GM19395 (cell line): ENCODE results near the gene TOX2.
A peak's percentile ranks its signal among the peaks of the same experiment; 100 is the strongest.

Experiments used
- ATAC-seq: cut with Tn5 transposase; IDR thresholded peaks from one replicate; pipeline ENCODE4 v1.9.1; 2021; ENCODE audit warnings: mild to moderate bottlenecking, moderate library complexity; ENCODE audit not compliant: unreplicated experiment

The TOX2 gene

DNA sequence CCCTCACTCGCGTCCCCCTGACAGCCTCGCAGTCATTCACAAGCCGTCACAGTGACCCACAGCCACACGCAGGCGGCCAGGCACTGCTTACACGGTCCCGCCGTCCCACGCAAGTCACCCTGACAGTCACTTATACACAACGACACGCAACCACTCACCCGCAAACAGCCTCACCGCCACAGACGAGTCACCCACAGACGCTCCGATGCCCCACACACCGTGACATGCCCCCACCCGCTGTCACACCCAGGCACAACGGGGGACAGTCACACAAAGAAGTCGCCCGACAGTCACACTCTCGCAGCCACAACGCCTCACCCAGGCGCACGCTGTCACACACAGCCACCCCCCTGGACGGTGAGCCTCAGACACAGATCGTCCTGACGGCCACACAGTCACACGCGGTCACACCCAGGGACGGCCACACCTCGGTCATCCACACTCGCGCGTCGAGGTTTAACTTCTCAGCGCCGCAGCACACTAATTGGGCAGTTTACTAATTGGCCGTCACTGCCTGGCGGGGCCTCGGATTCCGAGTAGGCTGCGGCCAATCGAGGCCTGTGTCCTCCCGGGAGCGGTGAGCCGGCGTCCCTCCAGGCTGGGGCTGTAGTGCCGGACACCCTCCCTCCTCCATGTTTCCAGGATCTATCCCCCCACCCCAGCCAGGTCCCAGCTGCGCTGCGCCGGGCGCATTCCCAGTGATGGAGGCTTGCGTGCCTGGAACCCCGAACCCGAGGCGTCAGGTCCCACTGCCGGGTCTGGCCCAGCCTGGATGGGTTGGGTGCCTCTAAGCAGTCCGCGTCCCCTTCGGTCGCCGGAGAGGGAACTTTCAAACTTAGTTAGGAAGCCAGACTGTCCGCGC, 790 bp downstream of the TOX2 start:
- ATAC-seq: no peak

DNA sequence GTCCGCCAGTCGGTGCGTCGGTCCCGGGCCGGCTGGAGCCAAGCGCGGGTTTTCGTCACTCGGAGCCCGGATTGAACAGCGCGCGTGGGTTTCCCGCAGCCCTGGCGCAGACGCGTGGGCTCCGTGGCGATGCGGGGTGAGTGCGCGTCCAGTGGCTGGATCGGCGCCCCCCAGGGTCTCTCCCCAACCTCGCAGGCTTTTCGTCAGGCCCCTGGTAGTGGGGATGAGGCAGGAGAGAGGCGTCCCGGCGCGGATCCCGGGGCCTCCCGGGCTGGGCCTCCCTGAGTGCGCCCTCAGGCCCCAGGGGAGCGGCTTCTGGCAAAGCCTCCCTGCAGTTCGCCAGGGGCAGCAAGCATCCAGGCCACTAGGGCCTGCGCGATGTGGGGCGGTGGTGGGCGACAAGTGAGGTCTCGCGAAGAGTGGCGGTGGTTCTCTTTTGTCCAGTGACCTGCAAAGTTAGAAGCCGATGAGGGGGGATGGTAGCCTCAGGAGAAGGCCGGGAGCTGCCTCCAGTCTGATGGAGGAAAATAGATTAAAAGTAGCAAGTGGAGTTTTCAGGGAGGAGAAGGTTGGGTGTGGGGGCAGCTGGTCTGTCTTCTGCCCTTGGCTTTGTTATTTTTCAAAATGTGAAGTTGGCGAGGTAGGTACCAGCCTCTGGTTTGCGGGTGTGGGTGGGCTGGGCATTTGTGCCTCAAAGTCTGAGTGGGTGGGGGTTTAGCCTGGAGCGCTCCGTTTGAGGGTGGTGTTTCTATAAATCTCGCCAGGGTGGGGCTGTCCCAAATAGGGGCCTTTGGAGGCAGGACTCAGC, 1.6 kb downstream of the TOX2 start:
- ATAC-seq: no peak

DNA sequence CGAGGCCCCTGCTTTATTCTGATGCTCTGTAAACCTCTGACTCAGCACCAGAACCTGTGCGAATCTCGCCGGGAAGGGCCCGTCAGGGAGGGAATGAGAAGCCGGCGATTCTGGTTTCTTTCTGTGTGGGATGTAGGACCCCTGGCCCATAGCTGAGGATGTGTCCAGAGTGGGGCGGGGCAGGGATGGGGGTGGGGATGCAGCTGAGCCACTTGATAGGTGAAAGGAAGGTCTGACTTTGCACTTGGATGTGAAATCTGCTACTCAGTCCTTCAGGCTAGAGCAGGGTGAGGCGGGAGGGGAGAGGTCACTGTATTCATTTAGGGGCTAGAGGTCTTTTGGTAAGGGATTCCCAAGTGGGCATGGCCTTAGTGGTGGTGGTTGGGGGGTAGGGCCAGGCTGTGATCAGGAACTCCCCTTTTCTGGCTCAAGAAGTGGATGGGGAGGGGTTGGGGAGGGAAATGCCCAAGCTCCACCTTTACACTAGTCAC, 2.3 kb downstream of the TOX2 start:
- no peak for ATAC-seq

DNA sequence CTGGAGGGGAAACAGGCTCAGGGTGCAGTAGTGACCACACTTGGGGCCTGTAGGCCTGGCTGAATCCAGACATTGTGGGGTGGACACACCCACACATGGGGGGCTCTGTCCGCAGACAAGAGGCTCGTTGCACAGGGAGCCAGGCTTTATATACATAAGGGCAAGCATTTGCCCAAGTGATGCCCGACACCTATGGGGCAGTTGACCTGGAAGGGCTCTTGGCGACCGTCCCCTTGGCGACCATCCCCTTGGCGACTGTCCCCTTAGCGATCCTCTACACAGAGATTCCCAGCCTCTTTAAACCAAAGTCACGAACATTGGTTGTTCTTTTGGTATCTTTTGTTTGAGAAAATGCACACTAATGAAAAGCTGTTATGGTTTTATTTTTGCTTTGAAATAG, 2.7 kb downstream of the TOX2 start:
- no peak for ATAC-seq

DNA sequence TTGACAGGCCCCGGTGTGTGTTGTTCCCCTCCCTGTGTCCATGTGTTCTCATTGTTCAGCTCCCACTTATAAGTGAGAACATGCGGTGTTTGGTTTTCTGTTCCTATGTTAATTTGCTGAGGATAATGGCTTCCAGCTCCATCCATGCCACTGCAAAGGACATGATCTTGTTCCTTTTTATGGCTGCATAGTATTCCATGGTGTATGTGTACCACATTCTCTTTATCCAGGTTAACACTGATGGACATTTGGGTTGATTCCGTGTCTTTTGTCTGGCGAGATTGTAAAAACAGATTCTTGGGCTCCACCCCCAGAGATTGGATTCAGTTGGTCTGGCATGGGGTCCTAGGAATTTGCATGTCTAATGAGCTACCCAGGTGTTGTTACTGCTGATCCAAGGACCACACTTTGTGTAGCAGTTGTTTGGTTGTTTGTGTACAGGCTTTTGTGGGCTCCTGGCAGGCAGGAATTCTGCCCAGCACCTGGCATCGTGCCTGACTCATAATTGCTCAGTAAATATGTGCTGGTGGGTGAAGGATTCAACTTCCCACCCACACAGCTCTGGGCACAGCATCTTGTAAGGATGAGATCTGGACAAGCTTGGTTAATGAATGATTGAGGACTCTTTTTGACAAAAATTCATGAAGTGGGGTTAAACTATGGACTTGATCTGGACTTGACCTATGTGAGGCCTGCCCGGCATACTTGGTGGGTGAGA, 5.2 kb downstream of the TOX2 start:
- no peak for ATAC-seq

DNA sequence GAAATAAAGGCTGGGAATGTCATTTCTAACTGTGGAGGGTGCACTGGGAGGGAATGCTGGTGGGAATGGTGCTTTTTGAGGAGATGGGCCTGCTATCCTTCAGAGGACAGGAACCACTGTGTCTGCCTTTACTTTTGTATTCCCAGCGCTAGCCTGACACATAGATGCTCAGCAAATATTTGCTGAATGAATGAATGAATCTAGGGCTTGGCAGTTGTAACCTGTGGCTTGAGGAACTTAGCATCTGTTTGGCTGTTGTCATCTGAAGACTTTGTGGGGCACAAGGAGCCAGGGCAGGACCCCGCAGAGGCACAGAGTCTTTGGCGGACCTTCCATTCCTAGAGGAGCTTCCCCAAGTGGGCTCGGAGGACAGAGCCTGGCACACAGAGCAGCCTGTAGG, 6.1 kb downstream of the TOX2 start:
- no peak for ATAC-seq

DNA sequence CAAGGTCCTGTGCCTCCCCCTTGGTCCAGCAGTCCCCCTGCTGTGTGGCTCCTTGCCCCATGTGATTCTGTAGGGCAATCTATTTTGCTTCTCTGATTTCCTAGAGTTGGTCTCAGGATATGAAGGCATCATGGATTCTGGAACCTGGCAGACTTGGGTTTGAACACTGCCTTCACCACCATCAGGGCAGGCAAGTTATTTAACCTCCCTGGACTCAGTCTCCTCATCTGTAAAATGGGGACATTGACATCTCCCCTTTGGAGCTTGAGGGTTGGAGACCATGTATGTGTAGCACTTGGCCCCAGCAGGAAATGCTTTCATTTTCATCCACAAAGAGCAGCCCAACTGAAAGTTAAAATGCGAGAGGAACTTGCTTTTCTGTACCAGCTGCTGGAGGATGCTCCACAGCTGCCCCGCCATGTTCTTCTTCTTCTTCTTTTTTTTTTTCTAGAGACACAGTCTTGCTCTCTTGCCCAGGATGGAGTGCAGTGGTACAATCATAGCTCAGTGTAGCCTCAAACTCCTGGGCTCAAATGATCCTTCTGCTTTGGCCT, 6.7 kb downstream of the TOX2 start:
- ATAC-seq: peak; percentile 36

DNA sequence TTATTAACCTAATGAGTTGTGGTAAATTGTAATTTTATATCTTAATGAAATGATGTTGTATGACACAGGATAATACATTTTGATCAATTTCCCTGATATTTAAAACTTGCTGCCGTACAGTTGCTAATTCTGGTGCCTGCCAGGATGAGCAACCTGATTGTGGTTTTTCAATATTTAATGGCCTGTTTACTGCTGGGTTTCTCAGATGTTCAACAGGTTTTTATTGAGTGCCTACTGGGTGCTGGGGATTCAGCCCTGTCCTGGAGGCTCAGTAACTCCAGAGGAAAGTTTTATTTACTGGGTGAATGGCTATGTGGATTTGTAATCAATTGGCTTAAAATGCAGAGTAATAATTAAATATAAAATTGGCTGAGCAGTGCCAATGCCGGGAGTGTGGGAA, 8.0 kb downstream of the TOX2 start:
- ATAC-seq: no peak

DNA sequence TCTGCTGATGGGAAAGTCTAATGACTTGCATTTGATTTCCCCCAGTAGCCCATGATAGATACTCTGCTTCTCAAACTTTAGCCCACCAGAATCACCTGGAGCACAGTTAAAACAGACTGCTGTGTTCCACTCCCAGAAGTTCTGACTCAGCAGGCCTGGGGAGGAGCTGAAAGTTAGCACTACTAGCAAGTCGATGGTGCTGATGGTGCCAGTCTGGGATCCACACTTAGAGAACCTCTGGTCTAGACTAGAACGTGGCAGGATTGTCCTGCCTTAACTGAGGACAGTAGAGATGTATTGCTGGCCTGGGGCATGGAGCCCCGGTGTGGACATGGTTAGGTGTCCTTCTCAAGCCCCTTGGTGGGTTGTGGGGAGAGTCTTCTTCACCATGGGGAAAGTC, 8.7 kb downstream of the TOX2 start:
- no peak for ATAC-seq

DNA sequence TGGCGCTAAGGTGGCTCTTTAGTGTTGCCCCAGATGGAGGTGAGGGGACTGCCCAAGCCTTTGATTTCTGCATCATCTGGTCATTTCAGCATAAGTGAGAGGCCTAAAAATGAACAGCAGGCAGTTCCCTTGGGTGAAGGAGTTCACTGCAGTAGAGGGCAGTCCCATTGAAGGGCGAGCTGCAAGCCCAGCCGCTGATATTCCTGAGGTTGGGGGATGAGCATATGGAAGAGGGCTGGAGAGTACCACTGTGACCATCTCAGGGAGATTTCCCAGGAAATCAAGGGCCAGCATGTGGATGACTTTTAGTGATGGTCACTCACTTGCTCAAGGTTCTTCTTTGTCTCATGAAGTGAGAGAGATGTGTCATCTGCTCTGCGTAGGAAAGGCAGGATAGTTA, 9.3 kb downstream of the TOX2 start:
- no peak for ATAC-seq

DNA sequence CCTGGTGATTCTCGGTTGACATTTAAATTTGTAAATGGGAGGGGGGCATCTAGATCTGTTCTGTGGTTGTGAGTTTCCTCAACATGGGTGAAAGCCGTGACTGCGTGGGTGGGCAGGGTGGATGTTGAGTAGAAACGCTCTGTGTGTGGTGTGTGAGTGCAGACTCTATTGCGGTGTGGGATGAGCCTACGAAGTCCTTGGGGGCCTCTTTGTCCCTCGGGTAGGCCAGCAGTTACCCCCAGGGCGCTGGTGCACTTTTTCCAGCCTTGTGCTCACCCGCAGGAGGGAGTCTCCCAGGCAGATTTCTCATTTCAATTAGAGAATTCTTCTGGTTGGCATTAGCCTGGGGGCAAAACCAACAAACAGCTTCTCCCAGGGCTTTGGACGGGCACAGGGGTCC, 10.6 kb downstream of the TOX2 start:
- ATAC-seq: no peak

DNA sequence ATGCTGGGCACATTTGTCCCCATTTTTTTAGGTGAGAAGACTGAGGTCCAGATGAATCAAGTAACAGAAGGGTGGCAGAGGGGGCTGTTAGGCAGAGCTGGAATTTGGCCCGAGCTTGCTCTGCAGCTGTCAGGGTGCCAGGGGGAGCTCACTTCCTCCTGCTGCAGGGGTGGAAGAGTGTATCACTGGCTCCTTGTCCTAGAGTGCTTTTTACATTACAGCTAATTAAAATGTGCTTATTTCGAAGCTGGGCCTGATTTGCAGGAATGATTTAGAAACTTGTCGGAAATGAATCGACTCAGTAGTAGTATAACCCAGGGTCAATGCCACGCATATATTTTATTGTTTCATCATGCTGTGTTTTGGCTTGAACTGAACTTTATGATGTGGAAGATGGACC, 11.1 kb downstream of the TOX2 start:
- no peak for ATAC-seq

DNA sequence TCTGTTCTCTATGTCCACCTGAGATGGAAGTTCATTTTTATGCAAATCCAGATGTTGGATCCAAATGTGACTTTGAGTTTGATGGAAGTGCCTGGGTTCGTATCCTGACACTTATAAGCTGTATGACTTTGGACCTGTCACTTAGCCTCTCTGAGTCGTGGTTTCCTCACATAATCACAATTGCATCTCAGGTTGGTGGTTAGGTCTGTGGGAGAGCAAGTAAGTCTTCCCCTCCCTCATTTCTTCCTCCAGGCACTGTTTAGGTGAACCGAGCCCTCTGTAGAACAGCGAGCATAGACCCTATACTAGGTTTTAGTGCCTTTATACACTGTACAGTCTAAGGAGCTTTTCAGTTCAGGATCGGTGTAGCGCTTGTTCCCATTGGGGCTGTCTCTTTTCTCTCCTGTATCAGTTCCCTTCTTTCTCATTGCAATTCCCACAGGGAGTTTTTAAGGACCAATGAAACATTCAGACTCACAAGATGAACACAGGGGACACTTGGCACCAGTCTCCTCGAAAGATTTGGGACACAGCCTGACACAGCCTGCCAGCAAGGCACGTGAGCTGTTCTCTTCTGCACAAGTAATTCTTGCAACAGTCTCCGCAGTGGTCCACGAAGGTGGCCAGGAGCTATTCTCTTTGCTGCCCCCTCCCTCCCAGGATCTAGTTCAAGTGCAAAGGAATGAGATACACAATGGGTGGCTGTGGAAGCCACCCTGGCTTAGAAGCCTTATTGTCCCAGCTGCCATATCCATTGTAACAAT, 11.8 kb downstream of the TOX2 start:
- ATAC-seq: no peak

DNA sequence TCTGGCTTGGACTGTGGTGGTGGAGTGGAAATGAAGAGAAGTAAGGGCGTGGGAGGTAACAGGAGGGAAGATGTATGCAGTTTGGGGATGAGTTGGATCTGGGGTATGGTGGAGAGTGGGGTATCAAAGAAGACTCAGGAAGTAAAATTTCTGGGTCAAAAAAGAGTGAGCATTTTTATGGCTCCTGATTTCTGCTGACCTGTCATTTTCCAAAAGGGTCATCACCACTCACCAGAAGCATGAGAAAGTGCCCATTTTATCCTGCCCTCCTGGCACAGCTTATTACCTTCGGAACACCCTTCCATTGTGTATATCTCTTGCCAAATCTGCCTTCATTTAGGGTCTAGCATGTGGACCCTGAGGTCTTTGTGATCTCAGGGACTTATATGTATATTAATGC, 17.3 kb downstream of the TOX2 start:
- ATAC-seq: no peak

DNA sequence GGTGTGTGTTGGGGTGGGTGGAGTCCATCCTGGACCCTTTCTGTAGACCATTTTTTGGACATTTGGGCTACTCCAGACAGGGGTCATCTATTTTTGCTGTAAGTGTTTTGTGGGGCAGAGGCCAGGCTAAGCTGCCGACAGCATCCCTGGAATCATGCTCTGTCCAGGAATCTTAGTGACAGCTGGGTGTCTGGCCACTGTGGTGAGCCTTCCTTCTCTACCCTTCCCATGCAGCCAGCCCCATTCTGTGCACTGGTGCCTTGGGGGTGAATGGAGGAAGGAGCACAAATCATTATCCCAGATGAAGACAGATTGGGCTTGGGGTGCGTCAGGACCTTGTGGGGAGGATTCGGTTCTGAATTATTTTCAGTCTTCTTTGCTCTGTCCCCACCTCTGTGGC, 20.2 kb downstream of the TOX2 start:
- ATAC-seq: no peak

DNA sequence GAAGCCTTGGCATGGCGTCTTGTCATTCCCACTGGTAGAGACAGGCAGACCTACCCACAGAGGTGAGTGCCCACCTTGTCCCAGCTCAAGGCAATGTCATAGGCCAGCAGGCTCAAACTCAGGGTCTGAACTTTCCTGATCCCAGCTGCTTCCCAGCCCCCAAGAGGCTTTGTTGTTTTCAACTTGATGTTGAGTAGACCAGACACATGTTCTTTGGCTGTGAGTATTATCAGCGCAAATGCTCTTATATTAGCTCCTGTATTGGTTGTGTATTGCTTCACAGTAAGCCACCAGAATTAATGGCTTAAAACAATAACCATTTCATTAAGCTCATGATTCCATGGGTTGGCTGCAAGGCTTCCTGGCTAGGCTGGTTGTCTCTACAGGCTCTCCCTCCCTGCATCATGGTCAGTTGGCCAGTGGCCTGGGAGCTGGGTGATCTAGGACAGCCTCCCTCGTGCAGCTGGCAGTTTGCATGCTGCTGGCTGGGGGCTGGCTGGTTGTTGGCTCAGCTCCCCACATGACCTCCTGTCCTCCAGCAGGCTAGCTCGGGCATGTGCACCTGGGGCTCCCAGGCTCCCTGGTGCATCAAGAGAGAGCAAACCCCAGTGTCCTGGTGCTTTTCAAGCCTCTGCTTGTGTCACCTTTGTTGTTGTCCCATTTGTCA, 21.6 kb downstream of the TOX2 start:
- ATAC-seq: no peak

DNA sequence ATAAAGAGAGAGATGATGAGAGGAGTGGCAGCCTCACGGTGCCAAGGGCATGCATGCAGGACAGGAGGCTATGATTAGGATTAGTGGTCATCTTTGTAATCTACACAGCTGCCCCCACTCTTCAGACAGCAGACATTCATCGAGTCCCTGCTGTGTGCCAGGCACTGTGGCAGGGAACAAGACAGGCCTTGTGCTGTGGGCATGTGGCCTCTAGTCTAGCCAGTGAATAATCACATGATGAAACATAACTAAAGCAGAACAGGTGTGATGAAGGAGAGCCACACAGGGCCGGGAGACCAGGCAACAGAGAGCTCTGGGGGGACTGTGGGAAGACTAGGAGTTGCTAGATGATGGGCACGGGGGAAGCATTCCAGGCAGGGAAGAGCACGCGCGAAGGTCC, 22.2 kb downstream of the TOX2 start:
- no peak for ATAC-seq

DNA sequence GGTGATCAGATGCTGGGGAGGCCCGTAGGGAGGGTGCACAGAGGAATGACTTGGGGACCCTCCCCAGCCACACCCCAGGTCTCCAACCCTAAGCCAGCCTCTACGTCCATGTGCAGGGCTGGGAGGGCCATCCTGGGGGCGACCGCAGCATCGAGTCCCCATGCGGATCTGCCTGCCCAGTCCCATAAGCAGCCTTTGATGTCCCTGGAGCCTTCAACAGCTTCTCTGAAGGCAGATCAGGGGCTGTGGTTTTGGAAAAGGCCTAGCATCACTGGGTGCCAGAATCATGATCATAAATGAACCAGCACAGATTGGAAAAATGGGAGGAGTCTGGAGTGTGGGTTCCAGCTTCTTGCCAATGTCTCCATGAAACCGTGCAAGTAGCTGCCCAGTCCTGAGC, 22.9 kb downstream of the TOX2 start:
- no peak for ATAC-seq

DNA sequence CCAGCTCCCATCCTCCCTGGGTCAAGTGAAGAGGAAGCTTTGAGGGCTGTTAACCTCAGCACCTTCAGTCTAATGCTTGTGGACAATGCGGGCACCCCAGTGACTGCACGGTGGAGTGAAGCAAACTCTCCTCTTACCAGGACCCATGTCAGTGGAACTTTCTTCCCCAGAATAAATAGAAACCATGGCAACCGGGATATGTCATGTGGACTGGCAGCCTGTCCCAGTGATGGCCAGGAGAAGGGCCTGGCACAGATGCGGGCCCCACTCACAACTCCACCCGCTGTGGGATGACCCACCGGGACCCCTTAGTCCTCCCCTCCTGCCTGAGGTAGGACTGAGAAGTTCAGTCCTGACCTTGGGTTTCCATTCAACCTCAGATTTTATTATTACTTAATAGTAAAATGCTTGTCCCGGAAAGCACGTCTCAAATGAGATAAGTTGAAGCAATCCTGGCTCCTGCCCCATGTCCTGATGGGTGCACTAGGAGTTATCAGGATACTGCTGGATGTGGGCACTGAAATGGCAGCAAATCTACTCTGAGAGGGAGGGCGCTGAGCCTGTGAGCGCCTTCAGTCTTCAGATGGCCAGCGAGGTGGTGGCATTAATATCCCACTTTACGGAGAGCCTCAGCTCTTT, 23.5 kb downstream of the TOX2 start:
- ATAC-seq: no peak
